Measurements from ENCODE around the gene PJA1.

- TF ChIP-seq CTCF (conservative IDR thresholded peaks at IDR 0.05 in 1 of 2, IDR thresholded peaks at IDR 0.05 in 1 of 2; ENCODE audit: extremely low read depth in 1 of 2, insufficient read depth in 1 of 2, low read depth in 1 of 2, low read length in 2 of 2) (no peak), EZH2 (IDR thresholded peaks at IDR 0.05; ENCODE audit: borderline replicate concordance, low read length) (no peak)
Observed at GRCh38 chrX:69113723-69114122, 51.5 kb downstream of the PJA1 start.

Measured in mammary epithelial cell (primary cell).